Memory B cell (primary cell): ENCODE results near the gene CARD6.
"Not testable (repeated sequence)": the region's sequence is repeated elsewhere in the genome, so short reads cannot be mapped to it uniquely, and the experiment has no call there.

ENCODE experiments used
- ATAC-seq: fragments of 150-1000 bp; cut with Tn5 transposase; 2 replicates; pipeline ENCODE4 v1.10.0; 2021; ENCODE audit warnings: low read depth, mild to moderate bottlenecking, moderate library complexity
- DNase-seq, 2 donors: peaks; one replicate each; pipeline ENCODE4 v3.0.0; 2022; ENCODE audit warnings: low spot score in 2 of 2
- H3K27ac Mint-ChIP-seq: one replicate; pipeline ENCODE4 v1.8.0; 2022; ENCODE audit warnings: mild to moderate bottlenecking, moderate library complexity, mixed read lengths
- H3K27me3 Mint-ChIP-seq: one replicate; pipeline ENCODE4 v1.8.0; 2022; ENCODE audit warnings: mixed read lengths
- H3K36me3 Mint-ChIP-seq: one replicate; pipeline ENCODE4 v1.8.0; 2022; ENCODE audit warnings: mild to moderate bottlenecking, mixed read lengths
- H3K4me1 Mint-ChIP-seq: one replicate; pipeline ENCODE4 v1.8.0; 2022; ENCODE audit warnings: mixed read lengths
- H3K4me3 Mint-ChIP-seq: one replicate; pipeline ENCODE4 v1.8.0; 2022; ENCODE audit warnings: mild to moderate bottlenecking, moderate library complexity, mixed read lengths
- H3K9me3 Mint-ChIP-seq: one replicate; pipeline ENCODE4 v1.8.0; 2022; ENCODE audit warnings: mixed read lengths

The CARD6 gene

DNA sequence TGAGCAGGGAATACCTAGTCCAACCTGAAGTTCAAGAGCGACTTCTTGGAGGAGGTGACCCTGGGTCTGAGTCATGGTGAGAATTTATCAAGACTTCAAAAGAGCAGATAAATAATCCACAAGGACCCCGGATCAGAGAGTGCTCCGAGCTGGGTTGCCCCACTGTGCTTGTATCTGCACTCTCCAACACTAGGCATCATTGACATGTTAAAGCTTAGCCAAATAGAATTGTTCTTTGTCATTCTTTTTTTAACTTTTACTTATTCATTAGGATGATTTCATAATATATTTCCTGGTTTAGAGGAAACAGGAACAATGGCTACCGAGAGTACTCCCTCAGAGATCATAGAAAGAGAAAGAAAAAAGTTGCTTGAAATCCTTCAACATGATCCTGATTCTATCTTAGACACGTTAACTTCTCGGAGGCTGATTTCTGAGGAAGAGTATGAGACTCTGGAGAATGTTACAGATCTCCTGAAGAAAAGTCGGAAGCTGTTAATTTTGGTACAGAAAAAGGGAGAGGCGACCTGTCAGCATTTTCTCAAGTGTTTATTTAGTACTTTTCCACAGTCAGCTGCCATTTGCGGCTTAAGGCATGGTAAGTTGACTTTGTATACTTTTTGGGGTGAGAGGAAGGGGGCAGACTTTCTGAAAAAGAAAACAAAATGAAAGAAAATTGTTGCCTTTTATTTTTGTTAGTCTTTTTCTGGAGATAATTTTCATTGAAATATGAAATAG, at the start of gene CARD6:
Gene CARD6, plus strand, starts transcription at position 300 of the 738 bp plus-strand sequence. Its CDS starts 16 bp downstream, at position 316.
- H3K27me3 Mint-ChIP-seq = peaks cover 5% of the 10 kb centered on the region
- H3K9me3 Mint-ChIP-seq = no peaks in the 10 kb centered on the region
- DNase-seq (no peak), ATAC-seq (peak; percentile 26)
- H3K27ac Mint-ChIP-seq = peak within 1 kb of the TSS; percentile 85
- peaks cover 3% of the 10 kb centered on the region for H3K4me1 Mint-ChIP-seq
- peak within 1 kb of the TSS; percentile 89 for H3K4me3 Mint-ChIP-seq
- H3K36me3 Mint-ChIP-seq = no peaks in the 10 kb centered on the region

- ATAC-seq (no peak), DNase-seq (no peak)
- peaks cover 1% of the 10 kb centered on the region for H3K9me3 Mint-ChIP-seq
- H3K36me3 Mint-ChIP-seq = peaks cover 16% of the 10 kb centered on the region
- peaks cover 48% of the 10 kb centered on the region for H3K4me1 Mint-ChIP-seq
- no peaks in the 10 kb centered on the region for H3K27me3 Mint-ChIP-seq
- no peak overlapping the region for H3K4me3 Mint-ChIP-seq
- no peak overlapping the region for H3K27ac Mint-ChIP-seq
These were observed 49.4 kb upstream of the CARD6 start for GRCh38 chr5:40791715-40792139.

GRCh38 chr5:40792691-40793090, 48.5 kb upstream of the CARD6 start:
- not testable (repeated sequence) for H3K27ac Mint-ChIP-seq, H3K9me3 Mint-ChIP-seq, ATAC-seq, H3K27me3 Mint-ChIP-seq, DNase-seq, H3K4me3 Mint-ChIP-seq
- peaks cover 46% of the 10 kb centered on the region for H3K4me1 Mint-ChIP-seq
- peaks cover 13% of the 10 kb centered on the region for H3K36me3 Mint-ChIP-seq

DNA sequence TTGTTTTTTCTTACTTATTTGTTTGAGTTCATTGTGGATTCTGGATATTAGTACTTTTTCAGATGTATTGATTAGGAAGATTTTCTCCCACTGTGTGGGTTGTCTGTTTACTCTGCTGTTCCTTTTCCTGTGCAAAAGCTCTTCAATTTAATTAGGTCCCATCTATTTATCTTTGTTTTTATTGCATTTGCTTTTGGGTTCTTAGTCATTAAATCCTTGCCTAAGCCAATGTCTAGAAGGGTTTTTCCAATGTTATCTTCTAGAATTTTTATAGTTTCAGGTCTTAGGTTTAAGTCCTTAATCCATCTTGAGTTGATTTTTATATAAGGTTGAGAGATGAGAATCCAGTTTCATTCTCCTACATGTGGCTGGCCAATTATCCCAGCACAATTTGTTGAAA, 46.8 kb upstream of the CARD6 start:
- H3K36me3 Mint-ChIP-seq, ATAC-seq, H3K9me3 Mint-ChIP-seq, H3K27me3 Mint-ChIP-seq, H3K4me3 Mint-ChIP-seq, DNase-seq: not testable (repeated sequence)
- H3K4me1 Mint-ChIP-seq = peaks cover 39% of the 10 kb centered on the region
- peak overlapping the region; percentile 81 for H3K27ac Mint-ChIP-seq

DNA sequence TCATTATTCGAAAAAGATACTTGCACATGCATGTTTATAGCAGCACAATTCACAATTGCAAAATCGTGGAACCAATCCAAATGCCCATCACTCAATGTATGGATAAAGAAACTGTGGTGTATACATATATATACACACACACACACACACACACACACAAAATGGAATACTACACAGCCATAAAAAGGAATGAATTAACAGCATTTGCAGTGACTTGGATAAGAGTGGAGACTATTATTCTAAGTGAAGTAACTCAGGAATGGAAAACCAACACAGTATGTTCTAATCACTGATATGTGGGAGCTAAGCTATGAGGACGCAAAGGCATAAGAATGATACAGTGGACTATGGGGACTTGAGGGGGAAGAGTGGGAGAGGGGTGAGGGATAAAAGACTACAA, 46.3 kb upstream of the CARD6 start:
- H3K4me3 Mint-ChIP-seq, H3K27me3 Mint-ChIP-seq, ATAC-seq, H3K36me3 Mint-ChIP-seq, DNase-seq, H3K27ac Mint-ChIP-seq, H3K9me3 Mint-ChIP-seq: not testable (repeated sequence)
- H3K4me1 Mint-ChIP-seq = peaks cover 37% of the 10 kb centered on the region

DNA sequence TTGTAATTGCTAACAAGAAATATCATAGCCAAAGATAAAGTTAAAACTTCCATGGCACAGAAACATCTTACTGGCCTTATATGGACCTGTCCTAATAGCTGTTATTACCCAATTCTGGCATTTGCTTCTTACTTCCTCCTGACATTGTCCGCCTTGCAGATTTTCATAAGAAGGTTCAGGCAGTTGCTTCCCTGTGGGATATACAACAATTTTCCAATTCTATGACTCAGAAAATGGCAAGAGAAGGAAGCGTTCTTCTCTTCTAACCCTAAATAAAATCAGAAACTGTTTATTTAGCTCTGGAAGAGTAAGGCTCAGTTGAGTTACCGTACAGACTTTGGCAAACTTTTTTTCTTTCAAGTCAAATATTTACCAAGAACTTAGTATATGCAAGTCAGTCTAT, 44.7 kb upstream of the CARD6 start:
- peaks cover 3% of the 10 kb centered on the region for H3K36me3 Mint-ChIP-seq
- H3K27me3 Mint-ChIP-seq = no peaks in the 10 kb centered on the region
- peak overlapping the region; percentile 32 for H3K4me3 Mint-ChIP-seq
- H3K9me3 Mint-ChIP-seq = no peaks in the 10 kb centered on the region
- H3K27ac Mint-ChIP-seq = peak overlapping the region; percentile 93
- DNase-seq (no peak), ATAC-seq (no peak)
- peaks cover 32% of the 10 kb centered on the region for H3K4me1 Mint-ChIP-seq

DNA sequence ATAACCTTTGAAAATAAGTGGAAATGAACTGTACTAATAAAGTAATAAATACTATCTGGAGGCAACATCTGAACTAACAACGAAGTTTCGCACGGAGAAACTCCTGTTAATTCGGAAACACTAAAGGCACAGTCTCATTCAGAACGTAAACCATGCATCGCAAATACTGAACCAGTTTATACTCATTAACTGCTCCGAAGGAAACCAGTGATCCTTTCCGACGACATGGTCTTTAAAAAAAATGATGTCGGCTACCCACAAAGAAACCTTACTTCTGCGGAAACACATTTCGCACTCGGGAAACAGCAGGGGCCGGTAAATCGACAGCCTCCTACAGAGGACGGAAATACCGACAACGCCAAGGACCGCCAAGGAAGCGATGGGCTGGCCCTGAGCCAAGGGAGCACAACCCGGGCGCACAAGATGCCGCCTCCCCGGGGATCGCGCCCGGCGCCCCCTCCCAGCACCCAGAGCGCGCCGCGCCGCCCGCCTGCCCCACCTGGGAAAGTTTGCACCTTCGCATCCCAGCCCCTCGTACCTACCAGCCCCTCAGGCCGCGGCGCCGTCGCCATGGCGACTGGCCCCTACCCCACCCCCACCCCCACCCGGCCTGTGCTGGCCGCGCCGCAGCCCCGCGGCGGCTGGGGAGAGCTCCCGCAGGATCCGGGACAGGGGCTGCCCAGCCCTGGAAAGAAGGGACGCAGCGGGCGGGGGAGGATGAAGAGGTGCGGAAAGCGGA, 43.7 kb upstream of the CARD6 start:
- Mint-ChIP-seq H3K27me3 (no peaks in the 10 kb centered on the region), H3K4me3 (peak overlapping the region; percentile 93), H3K9me3 (no peaks in the 10 kb centered on the region), H3K27ac (peak overlapping the region; percentile 93), H3K36me3 (peaks cover 3% of the 10 kb centered on the region), H3K4me1 (peaks cover 27% of the 10 kb centered on the region)
- DNase-seq (peak; percentile 47 to 59), ATAC-seq (peak; percentile 28)

- DNase-seq = peak; percentile 90 to 91
- peak; percentile 91 for ATAC-seq
- H3K36me3 Mint-ChIP-seq = peaks cover 3% of the 10 kb centered on the region
- H3K4me3 Mint-ChIP-seq = peak within 1 kb of the TSS; percentile 93
- no peaks in the 10 kb centered on the region for H3K27me3 Mint-ChIP-seq
- H3K27ac Mint-ChIP-seq = peak within 1 kb of the TSS; percentile 93
- no peaks in the 10 kb centered on the region for H3K9me3 Mint-ChIP-seq
- H3K4me1 Mint-ChIP-seq = peaks cover 25% of the 10 kb centered on the region
These were observed 43.0 kb upstream of the CARD6 start, which contains the start of gene PRKAA1 for GRCh38 chr5:40798012-40798800. Gene PRKAA1, minus strand, starts transcription at chr5:40798374. Its CDS starts 185 bp downstream, at chr5:40798189.

- Mint-ChIP-seq H3K9me3 (no peaks in the 10 kb centered on the region), H3K27me3 (no peaks in the 10 kb centered on the region), H3K4me1 (peaks cover 19% of the 10 kb centered on the region), H3K27ac (peak overlapping the region; percentile 93), H3K4me3 (peak overlapping the region; percentile 93), H3K36me3 (peaks cover 3% of the 10 kb centered on the region)
- no peak for ATAC-seq
- no peak for DNase-seq
These were observed 42.4 kb upstream of the CARD6 start for GRCh38 chr5:40798801-40799210.

GRCh38 chr5:40799258-40799657, 41.9 kb upstream of the CARD6 start:
- Mint-ChIP-seq H3K4me3 (peak overlapping the region; percentile 35), H3K4me1 (peaks cover 16% of the 10 kb centered on the region), H3K36me3 (peaks cover 3% of the 10 kb centered on the region), H3K27ac (peak overlapping the region; percentile 93), H3K27me3 (no peaks in the 10 kb centered on the region), H3K9me3 (no peaks in the 10 kb centered on the region)
- no peak for ATAC-seq
- no peak for DNase-seq

- Mint-ChIP-seq H3K27me3 (peaks cover 1% of the 10 kb centered on the region), H3K36me3 (no peaks in the 10 kb centered on the region), H3K4me3 (no peak overlapping the region), H3K4me1 (peaks cover 2% of the 10 kb centered on the region), H3K27ac (no peak overlapping the region), H3K9me3 (no peaks in the 10 kb centered on the region)
- ATAC-seq (no peak), DNase-seq (no peak)
These were observed 39.2 kb upstream of the CARD6 start for GRCh38 chr5:40801771-40802562.

GRCh38 chr5:40812125-40812524, 29.0 kb upstream of the CARD6 start:
- Mint-ChIP-seq H3K27ac (no peak overlapping the region), H3K9me3 (no peaks in the 10 kb centered on the region), H3K4me1 (no peaks in the 10 kb centered on the region), H3K36me3 (no peaks in the 10 kb centered on the region), H3K4me3 (no peak overlapping the region), H3K27me3 (no peaks in the 10 kb centered on the region)
- DNase-seq (no peak), ATAC-seq (no peak)

GRCh38 chr5:40813698-40814281, 27.4 kb upstream of the CARD6 start:
- H3K27ac Mint-ChIP-seq = no peak overlapping the region
- no peaks in the 10 kb centered on the region for H3K27me3 Mint-ChIP-seq
- ATAC-seq = no peak
- H3K4me3 Mint-ChIP-seq = no peak overlapping the region
- H3K9me3 Mint-ChIP-seq = no peaks in the 10 kb centered on the region
- no peak for DNase-seq
- no peaks in the 10 kb centered on the region for H3K36me3 Mint-ChIP-seq
- H3K4me1 Mint-ChIP-seq = no peaks in the 10 kb centered on the region
